ENCODE measurements around the gene DOP1B. TPM values are rescaled to one million over a fixed set of nuclear protein-coding genes. Genes with fewer than 3 reads are reported as not detected.
A peak's percentile ranks its signal among the peaks of the same experiment; 100 is the strongest.

Gene DOP1B
- total RNA-seq, 1 donor from 2014 or later, result 13.5 TPM

- Mint-ChIP-seq H3K4me3 (no peak overlapping the region), H3K9me3 (no peaks in the 10 kb centered on the region), H3K27me3 (ENCODE audit: low read depth) (no peaks in the 10 kb centered on the region), H3K27ac (ENCODE audit: unreplicated experiment) (no peak overlapping the region), H3K36me3 (ENCODE audit: low read depth) (peaks cover 12% of the 10 kb centered on the region), H3K4me1 (peaks cover 15% of the 10 kb centered on the region)
- DNase-seq (ENCODE audit: low read depth, low spot score), result no peak
- TF ChIP-seq, protein P1, sequence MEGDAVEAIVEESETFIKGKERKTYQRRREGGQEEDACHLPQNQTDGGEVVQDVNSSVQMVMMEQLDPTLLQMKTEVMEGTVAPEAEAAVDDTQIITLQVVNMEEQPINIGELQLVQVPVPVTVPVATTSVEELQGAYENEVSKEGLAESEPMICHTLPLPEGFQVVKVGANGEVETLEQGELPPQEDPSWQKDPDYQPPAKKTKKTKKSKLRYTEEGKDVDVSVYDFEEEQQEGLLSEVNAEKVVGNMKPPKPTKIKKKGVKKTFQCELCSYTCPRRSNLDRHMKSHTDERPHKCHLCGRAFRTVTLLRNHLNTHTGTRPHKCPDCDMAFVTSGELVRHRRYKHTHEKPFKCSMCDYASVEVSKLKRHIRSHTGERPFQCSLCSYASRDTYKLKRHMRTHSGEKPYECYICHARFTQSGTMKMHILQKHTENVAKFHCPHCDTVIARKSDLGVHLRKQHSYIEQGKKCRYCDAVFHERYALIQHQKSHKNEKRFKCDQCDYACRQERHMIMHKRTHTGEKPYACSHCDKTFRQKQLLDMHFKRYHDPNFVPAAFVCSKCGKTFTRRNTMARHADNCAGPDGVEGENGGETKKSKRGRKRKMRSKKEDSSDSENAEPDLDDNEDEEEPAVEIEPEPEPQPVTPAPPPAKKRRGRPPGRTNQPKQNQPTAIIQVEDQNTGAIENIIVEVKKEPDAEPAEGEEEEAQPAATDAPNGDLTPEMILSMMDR (conservative IDR thresholded peaks at IDR 0.05), result no peak
Observed at GRCh38 chr21:36165356-36165755, 8.7 kb downstream of the DOP1B start.

GRCh38 chr21:36166705-36167104 lies 10.1 kb downstream of the DOP1B start:
- no peaks in the 10 kb centered on the region for H3K9me3 Mint-ChIP-seq
- H3K27me3 Mint-ChIP-seq (ENCODE audit: low read depth), result no peaks in the 10 kb centered on the region
- no peak overlapping the region for H3K4me3 Mint-ChIP-seq
- TF ChIP-seq, protein P1 (conservative IDR thresholded peaks at IDR 0.05), result no peak
- peak overlapping the region; percentile 35 for H3K27ac Mint-ChIP-seq (ENCODE audit: unreplicated experiment)
- DNase-seq (ENCODE audit: low read depth, low spot score), result no peak
- peaks cover 10% of the 10 kb centered on the region for H3K36me3 Mint-ChIP-seq (ENCODE audit: low read depth)
- peaks cover 15% of the 10 kb centered on the region for H3K4me1 Mint-ChIP-seq

- H3K27ac Mint-ChIP-seq (ENCODE audit: unreplicated experiment), result no peak overlapping the region
- no peaks in the 10 kb centered on the region for H3K27me3 Mint-ChIP-seq (ENCODE audit: low read depth)
- TF ChIP-seq, protein P1 (conservative IDR thresholded peaks at IDR 0.05), result no peak
- H3K36me3 Mint-ChIP-seq (ENCODE audit: low read depth), result peaks cover 10% of the 10 kb centered on the region
- no peaks in the 10 kb centered on the region for H3K9me3 Mint-ChIP-seq
- no peak overlapping the region for H3K4me3 Mint-ChIP-seq
- no peak for DNase-seq (ENCODE audit: low read depth, low spot score)
- peaks cover 15% of the 10 kb centered on the region for H3K4me1 Mint-ChIP-seq
Observed at GRCh38 chr21:36167541-36167940, 10.9 kb downstream of the DOP1B start.

DNA sequence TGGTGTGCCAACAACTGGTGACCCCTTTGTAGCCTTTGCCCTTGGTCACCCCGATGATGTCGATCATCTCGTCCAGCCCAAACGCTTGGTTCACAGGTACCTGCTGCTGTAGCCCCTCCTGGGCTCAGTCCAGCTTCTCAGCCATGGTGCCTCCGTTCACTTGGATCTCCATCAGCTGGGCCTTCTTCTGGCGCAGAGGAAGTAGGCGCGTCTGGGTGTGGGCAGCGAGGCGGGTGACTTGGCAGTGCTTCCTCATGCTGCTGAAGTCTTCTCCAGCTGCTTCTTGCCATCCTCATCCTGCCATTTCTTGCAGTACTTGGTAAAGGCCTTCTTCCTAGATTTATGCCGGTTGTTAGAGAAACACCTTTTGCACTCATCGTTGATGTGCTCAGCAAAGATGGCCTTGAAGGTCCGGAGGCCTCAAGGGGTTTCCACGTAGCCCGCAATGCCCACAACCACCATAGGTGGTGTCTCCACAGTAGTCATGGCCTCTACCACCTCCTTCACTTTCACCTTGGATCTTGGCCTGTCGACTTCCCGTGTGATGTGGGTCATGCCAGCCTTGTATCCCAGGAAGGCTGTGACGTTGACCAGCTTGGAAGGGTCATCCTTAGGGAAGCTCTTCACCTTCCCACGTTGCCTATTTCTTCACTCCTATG lies 13.0 kb downstream of the DOP1B start:
- TF ChIP-seq, protein P1 (conservative IDR thresholded peaks at IDR 0.05), result no peak
- Mint-ChIP-seq H3K9me3 (no peaks in the 10 kb centered on the region), H3K4me3 (no peak overlapping the region), H3K27me3 (ENCODE audit: low read depth) (no peaks in the 10 kb centered on the region), H3K4me1 (peaks cover 1% of the 10 kb centered on the region), H3K36me3 (ENCODE audit: low read depth) (peaks cover 10% of the 10 kb centered on the region), H3K27ac (ENCODE audit: unreplicated experiment) (no peak overlapping the region)
- no peak for DNase-seq (ENCODE audit: low read depth, low spot score)

GRCh38 chr21:36170823-36171222 lies 14.2 kb downstream of the DOP1B start:
- Mint-ChIP-seq H3K4me1 (no peaks in the 10 kb centered on the region), H3K4me3 (no peak overlapping the region), H3K27ac (ENCODE audit: unreplicated experiment) (no peak overlapping the region), H3K36me3 (ENCODE audit: low read depth) (peaks cover 10% of the 10 kb centered on the region), H3K27me3 (ENCODE audit: low read depth) (no peaks in the 10 kb centered on the region), H3K9me3 (no peaks in the 10 kb centered on the region)
- TF ChIP-seq, protein P1 (conservative IDR thresholded peaks at IDR 0.05), result no peak
- DNase-seq (ENCODE audit: low read depth, low spot score), result no peak

Data from neural crest cell (in vitro differentiated cells).